Adipocyte (in vitro differentiated cells): Measurements from ENCODE around the gene MTERF4.

Experiments used
- DNase-seq: peaks from one replicate; pipeline ENCODE4 v3.0.0-alpha.2; 2015; ENCODE audit warnings: low read depth
- H3K27me3 ChIP-seq: replicated peaks from 2 replicates; pipeline ENCODE4 v1.7.0; 2013; ENCODE audit warnings: mild to moderate bottlenecking, low read length, moderate library complexity; ENCODE audit not compliant: control insufficient read depth, insufficient read depth
- H3K36me3 ChIP-seq: 2 replicates; pipeline ENCODE4 v1.7.0; 2013; ENCODE audit warnings: low read length, mild to moderate bottlenecking, moderate library complexity; ENCODE audit not compliant: control insufficient read depth, insufficient read depth, severe bottlenecking
- H3K4me1 ChIP-seq: 2 replicates; pipeline ENCODE4 v1.7.0; 2013; ENCODE audit warnings: mild to moderate bottlenecking, low read length, moderate library complexity; ENCODE audit not compliant: control insufficient read depth, insufficient read depth
- H3K4me3 ChIP-seq: 2 replicates; pipeline ENCODE4 v1.7.0; 2013; ENCODE audit warnings: mild to moderate bottlenecking, low read length, moderate library complexity
- H3K9ac ChIP-seq: 2 replicates; pipeline ENCODE4 v1.7.0; 2013; ENCODE audit warnings: mild to moderate bottlenecking, low read length, moderate library complexity
- H3K9me3 ChIP-seq: 2 replicates; pipeline ENCODE4 v1.7.0; 2013; ENCODE audit warnings: mild to moderate bottlenecking, low read length, moderate library complexity; ENCODE audit not compliant: control insufficient read depth

Gene MTERF4

GRCh38 chr2:241050624-241051577 is 51.2 kb downstream of the MTERF4 start:
- Histone ChIP-seq H3K27me3 (no peaks in the 10 kb centered on the region), H3K36me3 (peaks cover 85% of the 10 kb centered on the region), H3K4me1 (peaks cover 3% of the 10 kb centered on the region), H3K9ac (no peak overlapping the region), H3K9me3 (no peaks in the 10 kb centered on the region), H3K4me3 (no peak overlapping the region)
- no peak for DNase-seq

- no peak for DNase-seq
- H3K4me1 ChIP-seq, result peaks cover 3% of the 10 kb centered on the region
- no peaks in the 10 kb centered on the region for H3K9me3 ChIP-seq
Measured at GRCh38 chr2:241049739-241050623, 52.1 kb downstream of the MTERF4 start.

GRCh38 chr2:241048949-241049343 is 53.1 kb downstream of the MTERF4 start:
- Histone ChIP-seq H3K27me3 (no peaks in the 10 kb centered on the region), H3K9me3 (no peaks in the 10 kb centered on the region), H3K9ac (no peak overlapping the region), H3K4me3 (no peak overlapping the region), H3K4me1 (peaks cover 3% of the 10 kb centered on the region), H3K36me3 (peaks cover 85% of the 10 kb centered on the region)
- DNase-seq, result no peak

More at GRCh38 chr2:241049739-241050623, 52.1 kb downstream of the MTERF4 start:
- H3K27me3 ChIP-seq, result no peaks in the 10 kb centered on the region
- no peak overlapping the region for H3K9ac ChIP-seq
- H3K36me3 ChIP-seq, result peaks cover 84% of the 10 kb centered on the region
- no peak overlapping the region for H3K4me3 ChIP-seq

GRCh38 chr2:241048149-241048948 is 53.7 kb downstream of the MTERF4 start:
- peaks cover 3% of the 10 kb centered on the region for H3K4me1 ChIP-seq
- peaks cover 84% of the 10 kb centered on the region for H3K36me3 ChIP-seq
- H3K4me3 ChIP-seq, result no peak overlapping the region
- H3K9me3 ChIP-seq, result no peaks in the 10 kb centered on the region
- no peak overlapping the region for H3K9ac ChIP-seq
- H3K27me3 ChIP-seq, result no peaks in the 10 kb centered on the region
- DNase-seq, result no peak

- Histone ChIP-seq H3K4me3 (no peak overlapping the region), H3K9ac (no peak overlapping the region), H3K36me3 (peaks cover 87% of the 10 kb centered on the region), H3K27me3 (no peaks in the 10 kb centered on the region), H3K9me3 (no peaks in the 10 kb centered on the region), H3K4me1 (peaks cover 3% of the 10 kb centered on the region)
- no peak for DNase-seq
Measured at GRCh38 chr2:241047253-241048010, 54.7 kb downstream of the MTERF4 start.
